OCI-LY1 (cell line): ENCODE results near the gene MAN1A1.

Experiments used
- H2AFZ ChIP-seq: fragments of 200-600 bp; sonication (generic), shearing (Covaris generic); 2 replicates; pipeline ENCODE4 v1.6.0; 2014; ENCODE audit warnings: antibody characterized with exemption, mild to moderate bottlenecking, low read length
- H3F3A ChIP-seq: fragments of 200-600 bp; sonication (generic), shearing (Covaris generic); 2 replicates; pipeline ENCODE4 v1.6.0; 2014; ENCODE audit warnings: mild to moderate bottlenecking, antibody characterized with exemption, low read length, moderate library complexity; ENCODE audit not compliant: insufficient read depth
- H3K27ac ChIP-seq: fragments of 200-600 bp; sonication (generic); 2 replicates; pipeline ENCODE4 v1.5.1; 2014; ENCODE audit warnings: low read length, mixed run types, mild to moderate bottlenecking, low read depth; ENCODE audit not compliant: poor library complexity, severe bottlenecking
- H3K27me3 ChIP-seq: fragments of 200-600 bp; sonication (generic); 2 replicates; pipeline ENCODE4 v1.6.0; 2014; ENCODE audit warnings: antibody characterized with exemption, mild to moderate bottlenecking, low read length, moderate library complexity; ENCODE audit not compliant: insufficient read depth
- H3K36me3 ChIP-seq: fragments of 200-600 bp; sonication (generic); 2 replicates; pipeline ENCODE4 v1.6.1; 2014; ENCODE audit warnings: mild to moderate bottlenecking, antibody characterized with exemption, low read length, moderate library complexity, mixed read lengths; ENCODE audit not compliant: insufficient read depth
- H3K4me1 ChIP-seq: fragments of 200-600 bp; sonication (generic); 2 replicates; pipeline ENCODE4 v1.5.1; 2014; ENCODE audit warnings: mild to moderate bottlenecking, low read length, moderate library complexity; ENCODE audit not compliant: insufficient read depth, severe bottlenecking
- H3K4me2 ChIP-seq: fragments of 200-600 bp; sonication (generic), shearing (Covaris generic); 2 replicates; pipeline ENCODE4 v1.6.1; 2014; ENCODE audit warnings: low read length
- H3K4me3 ChIP-seq: fragments of 200-600 bp; sonication (generic); 2 replicates; pipeline ENCODE4 v1.5.1; 2014; ENCODE audit warnings: low read length, low read depth, mild to moderate bottlenecking, mixed read lengths; ENCODE audit not compliant: poor library complexity, severe bottlenecking
- H3K79me2 ChIP-seq: fragments of 200-600 bp; shearing (Covaris generic); 2 replicates; pipeline ENCODE4 v1.6.1; 2016; ENCODE audit warnings: mixed run types, low read length, mixed read lengths; ENCODE audit not compliant: insufficient read depth
- H3K9ac ChIP-seq: fragments of 200-600 bp; sonication (generic), shearing (Covaris generic); 2 replicates; pipeline ENCODE4 v1.6.1; 2014; ENCODE audit warnings: mild to moderate bottlenecking, low read length, mixed read lengths
- H3K9me2 ChIP-seq: fragments of 200-600 bp; sonication (generic), shearing (Covaris generic); 2 replicates; pipeline ENCODE4 v1.6.1; 2014; ENCODE audit warnings: low read depth, mild to moderate bottlenecking, low read length, mixed read lengths
- H3K9me3 ChIP-seq: fragments of 200-600 bp; shearing (Covaris generic); 2 replicates; pipeline ENCODE4 v1.6.1; 2014; ENCODE audit warnings: low read length, mixed read lengths
- H4K20me1 ChIP-seq: fragments of 200-600 bp; sonication (generic), shearing (Covaris generic); 2 replicates; pipeline ENCODE4 v1.6.0; 2016; ENCODE audit warnings: mild to moderate bottlenecking, low read length; ENCODE audit not compliant: insufficient read depth
- CTCF ChIP-seq: fragments of 200-600 bp; sonication (generic), shearing (Covaris generic); IDR thresholded peaks from 2 replicates; pipeline ENCODE4 v1.5.1; 2017; ENCODE audit warnings: mild to moderate bottlenecking, antibody characterized with exemption, low read length, moderate library complexity, mixed read lengths
- EZH2 ChIP-seq: fragments of 200-600 bp; sonication (generic), shearing (Covaris generic); IDR thresholded peaks from 2 replicates; pipeline ENCODE4 v1.8.0; 2017; ENCODE audit warnings: borderline replicate concordance, mixed run types, mild to moderate bottlenecking, antibody characterized with exemption, low read length, moderate library complexity, mixed read lengths

MAN1A1 gene

GRCh38 chr6:119308048-119308570 lies 41.5 kb downstream of the MAN1A1 start:
- H3K4me2 ChIP-seq, result no peak overlapping the region
- H3K4me1 ChIP-seq, result peaks cover 9% of the 10 kb centered on the region
- H3K9me3 ChIP-seq, result no peaks in the 10 kb centered on the region
- no peak overlapping the region for H2AFZ ChIP-seq
- no peak overlapping the region for H3K27ac ChIP-seq
- no peak for TF ChIP-seq CTCF
- no peak for TF ChIP-seq EZH2
- H3K9me2 ChIP-seq, result no peaks in the 10 kb centered on the region
- no peaks in the 10 kb centered on the region for H3K27me3 ChIP-seq
- H3K79me2 ChIP-seq, result no peaks in the 10 kb centered on the region
- peaks cover 17% of the 10 kb centered on the region for H3K36me3 ChIP-seq
- no peak overlapping the region for H3K4me3 ChIP-seq
- H3K9ac ChIP-seq, result no peak overlapping the region
- no peaks in the 10 kb centered on the region for H4K20me1 ChIP-seq
- no peaks in the 10 kb centered on the region for H3F3A ChIP-seq

- TF ChIP-seq EZH2 (no peak), CTCF (no peak)
- no peak overlapping the region for H3K4me2 ChIP-seq
- H3K36me3 ChIP-seq, result peaks cover 17% of the 10 kb centered on the region
- H3F3A ChIP-seq, result no peaks in the 10 kb centered on the region
- H3K79me2 ChIP-seq, result no peaks in the 10 kb centered on the region
- H3K4me3 ChIP-seq, result no peak overlapping the region
- no peaks in the 10 kb centered on the region for H3K4me1 ChIP-seq
- H3K9me2 ChIP-seq, result no peaks in the 10 kb centered on the region
- no peaks in the 10 kb centered on the region for H3K9me3 ChIP-seq
- no peak overlapping the region for H3K27ac ChIP-seq
- H3K9ac ChIP-seq, result no peak overlapping the region
- H4K20me1 ChIP-seq, result no peaks in the 10 kb centered on the region
- H2AFZ ChIP-seq, result no peak overlapping the region
- H3K27me3 ChIP-seq, result no peaks in the 10 kb centered on the region
These were observed 42.5 kb downstream of the MAN1A1 start for GRCh38 chr6:119307056-119307455.

DNA sequence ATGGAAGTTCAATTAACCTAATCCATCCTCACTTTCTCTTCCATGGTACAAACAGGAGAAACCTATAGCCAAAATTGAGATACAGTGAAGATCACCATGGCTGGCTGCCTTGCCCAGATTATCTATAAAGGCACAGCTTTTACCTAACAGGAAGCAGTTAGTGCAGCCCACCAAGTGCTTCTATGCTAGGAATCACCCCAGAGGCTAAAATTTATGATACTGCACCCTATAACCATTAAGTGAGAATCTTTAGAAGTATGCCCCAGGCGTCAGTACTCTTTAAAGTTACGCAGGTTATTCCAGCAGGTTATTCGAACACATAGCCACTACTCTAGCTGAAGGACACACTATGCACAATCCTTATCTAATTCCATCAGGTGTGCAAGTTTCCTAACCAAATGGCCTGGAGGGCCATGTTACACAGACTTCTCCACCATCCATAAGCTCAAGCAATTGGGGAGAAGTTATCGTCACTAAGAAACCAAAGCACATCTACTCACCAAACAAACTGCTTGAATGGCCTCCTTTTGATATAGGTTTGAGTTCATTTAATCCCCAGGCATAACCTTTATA lies 43.1 kb downstream of the MAN1A1 start:
- peaks cover 17% of the 10 kb centered on the region for H3K36me3 ChIP-seq

More for the DNA sequence above, 43.1 kb downstream of the MAN1A1 start:
- no peak for TF ChIP-seq CTCF
- TF ChIP-seq EZH2, result no peak
- Histone ChIP-seq H3K27me3 (no peaks in the 10 kb centered on the region), H3K9ac (no peak overlapping the region), H3K79me2 (no peaks in the 10 kb centered on the region), H3K27ac (no peak overlapping the region), H4K20me1 (no peaks in the 10 kb centered on the region), H2AFZ (no peak overlapping the region), H3K4me1 (no peaks in the 10 kb centered on the region), H3F3A (no peaks in the 10 kb centered on the region), H3K4me3 (no peak overlapping the region), H3K4me2 (no peak overlapping the region), H3K9me3 (no peaks in the 10 kb centered on the region), H3K9me2 (no peaks in the 10 kb centered on the region)
